ENCODE results near the gene C2CD2. TPM values are rescaled to one million over a fixed set of nuclear protein-coding genes. Genes with fewer than 3 reads are reported as not detected.

C2CD2 gene
- total RNA-seq, 6 donors from 2014 or later, result 9.6 to 34.6 (median 22.0) TPM

DNA sequence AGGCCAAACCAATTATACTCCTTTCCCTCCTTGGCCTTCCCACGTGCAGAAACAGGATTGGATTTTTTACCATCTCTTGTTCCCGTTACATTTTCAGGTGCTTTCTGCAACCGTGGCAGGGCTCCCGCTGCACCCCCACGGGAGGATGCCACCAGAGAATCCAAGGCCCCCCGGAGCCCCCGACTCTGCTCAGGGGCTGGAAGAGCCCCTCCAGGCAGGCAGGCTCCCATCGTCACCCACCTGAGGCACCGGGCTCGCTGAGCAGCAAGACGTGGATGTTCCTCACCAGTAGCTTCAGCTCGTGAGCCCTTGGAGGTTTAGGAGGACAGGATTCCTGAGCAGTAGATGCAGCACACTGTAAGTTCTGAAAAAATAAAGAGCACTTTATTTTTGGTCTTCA lies 39.5 kb downstream of the C2CD2 start:
- Histone ChIP-seq H3K27me3 (no peaks in the 10 kb centered on the region), H3K9me3 (no peaks in the 10 kb centered on the region), H3K4me3 (no peak overlapping the region), H3K4me1 (no peaks in the 10 kb centered on the region), H3K36me3 (peaks cover 11 to 68% (median 34%) of the 10 kb centered on the region in 4 donors), H3K27ac (no peak overlapping the region)
- ATAC-seq (ENCODE audit: low FRiP score in 2 of 2) (no peak), DNase-seq (peak in 1 of 2 donors; percentile 54)
- TF ChIP-seq EP300 (IDR thresholded peaks at IDR 0.05) (no peak), POLR2A (IDR thresholded peaks at IDR 0.05) (no peak), CTCF (IDR thresholded peaks at IDR 0.05) (no peak), POLR2AphosphoS5 (IDR thresholded peaks at IDR 0.05) (no peak)
- WGBS, 2 donors, result 98% methylated on average over 12 of the region's 12 CpGs

- no peaks in the 10 kb centered on the region for H3K27me3 ChIP-seq
- TF ChIP-seq POLR2A (IDR thresholded peaks at IDR 0.05), result no peak
- no peak for TF ChIP-seq EP300 (IDR thresholded peaks at IDR 0.05)
- no peak for TF ChIP-seq POLR2AphosphoS5 (IDR thresholded peaks at IDR 0.05)
- no peak for TF ChIP-seq CTCF (IDR thresholded peaks at IDR 0.05)
- peaks cover 16 to 68% (median 30%) of the 10 kb centered on the region in 4 donors for H3K36me3 ChIP-seq
- 93 to 96% methylated on average over 3 to 9 of the region's 9 CpGs for WGBS, 2 donors
- no peak overlapping the region for H3K27ac ChIP-seq
- DNase-seq (peak in 1 of 2 donors; percentile 19), ATAC-seq (ENCODE audit: low FRiP score in 2 of 2) (no peak)
- no peaks in the 10 kb centered on the region for H3K4me1 ChIP-seq
- no peaks in the 10 kb centered on the region for H3K9me3 ChIP-seq
- H3K4me3 ChIP-seq, result no peak overlapping the region
These were observed 40.6 kb downstream of the C2CD2 start for GRCh38 chr21:41913230-41913629.

DNA sequence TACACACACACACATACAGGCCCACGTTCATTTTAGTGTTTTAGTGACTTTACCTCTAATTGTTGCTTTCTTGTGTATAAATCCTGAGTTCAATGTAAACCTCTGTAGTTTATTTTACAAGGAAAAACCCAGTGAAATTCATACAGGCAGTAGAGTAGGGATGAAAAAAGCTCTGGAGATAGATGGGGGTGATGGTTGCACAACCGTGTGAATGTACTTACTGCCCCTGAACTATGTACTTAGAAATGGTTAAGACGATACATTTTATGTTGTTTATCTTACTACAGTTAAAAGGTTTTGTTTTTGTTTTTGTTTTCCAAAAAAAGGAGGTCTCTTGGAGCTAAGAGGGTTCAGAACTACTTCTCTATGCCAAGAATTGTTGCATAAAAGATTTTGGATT lies 45.0 kb downstream of the C2CD2 start:
- no peaks in the 10 kb centered on the region for H3K4me1 ChIP-seq
- TF ChIP-seq EP300 (IDR thresholded peaks at IDR 0.05), result no peak
- no peak for TF ChIP-seq POLR2A (IDR thresholded peaks at IDR 0.05)
- no peaks in the 10 kb centered on the region for H3K9me3 ChIP-seq
- DNase-seq, result no peak
- no peaks in the 10 kb centered on the region for H3K27me3 ChIP-seq
- no peak for ATAC-seq (ENCODE audit: low FRiP score in 2 of 2)
- 74 to 77% methylated on average over 3 of the region's 3 CpGs for WGBS, 2 donors
- H3K27ac ChIP-seq, result no peak overlapping the region
- H3K36me3 ChIP-seq, result peaks cover 11 to 72% (median 27%) of the 10 kb centered on the region in 4 donors
- no peak overlapping the region for H3K4me3 ChIP-seq

DNA sequence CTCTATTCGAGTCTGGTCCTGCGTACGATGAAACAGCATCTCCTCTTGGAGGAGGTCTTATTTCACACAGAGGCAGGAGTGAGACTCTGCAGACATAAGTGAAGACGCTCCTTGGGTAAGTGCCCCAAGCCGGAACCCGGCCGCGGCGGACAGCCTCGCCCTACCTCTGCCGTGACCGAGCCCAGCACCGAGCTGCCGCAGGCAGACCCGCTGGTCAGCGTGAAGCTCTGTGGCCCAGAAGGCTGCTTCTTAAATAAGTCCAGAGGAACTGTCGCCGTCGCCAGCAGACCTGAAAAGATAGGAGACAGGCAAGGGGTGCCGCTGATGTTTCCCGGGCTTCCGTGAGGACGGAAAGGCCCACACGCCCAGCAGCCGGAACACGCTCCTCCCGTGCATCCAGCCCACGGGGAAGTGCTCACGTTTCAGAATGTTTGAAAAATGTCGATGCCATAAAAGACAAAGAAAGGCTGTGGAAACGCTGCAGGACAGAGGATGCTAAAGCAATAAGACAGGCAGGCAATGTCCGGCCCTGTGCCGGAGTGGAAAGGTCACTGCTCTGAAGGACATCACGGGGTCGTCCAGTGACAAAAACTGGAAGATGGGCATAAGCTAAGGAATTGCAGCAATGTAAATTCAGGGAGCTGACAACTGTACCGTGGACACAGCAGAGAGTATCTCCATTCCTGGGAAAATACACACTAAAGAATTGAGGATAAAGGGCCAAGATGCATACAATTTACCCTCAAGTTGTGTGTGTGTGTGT lies 46.1 kb downstream of the C2CD2 start:
- H3K36me3 ChIP-seq, result peaks cover 11 to 70% (median 28%) of the 10 kb centered on the region in 4 donors
- no peaks in the 10 kb centered on the region for H3K9me3 ChIP-seq
- H3K4me1 ChIP-seq, result no peaks in the 10 kb centered on the region
- H3K27ac ChIP-seq, result no peak overlapping the region
- TF ChIP-seq POLR2A (IDR thresholded peaks at IDR 0.05) (no peak), POLR2AphosphoS5 (IDR thresholded peaks at IDR 0.05) (no peak), CTCF (IDR thresholded peaks at IDR 0.05) (no peak), EP300 (IDR thresholded peaks at IDR 0.05) (no peak)
- H3K4me3 ChIP-seq, result no peak overlapping the region
- 92 to 96% methylated on average over 22 to 36 of the region's 36 CpGs for WGBS, 2 donors
- H3K27me3 ChIP-seq, result no peaks in the 10 kb centered on the region
- ATAC-seq (ENCODE audit: low FRiP score in 2 of 2) (no peak), DNase-seq (peak in 1 of 2 donors; percentile 84)

- TF ChIP-seq POLR2AphosphoS5 (IDR thresholded peaks at IDR 0.05), result no peak
- no peak for TF ChIP-seq EP300 (IDR thresholded peaks at IDR 0.05)
- no peak for TF ChIP-seq CTCF (IDR thresholded peaks at IDR 0.05)
- no peak for TF ChIP-seq POLR2A (IDR thresholded peaks at IDR 0.05)
- DNase-seq (no peak), ATAC-seq (ENCODE audit: low FRiP score in 2 of 2) (no peak)
- 84 to 93% methylated on average over 14 of the region's 14 CpGs for WGBS, 2 donors
- Histone ChIP-seq H3K27ac (no peak overlapping the region), H3K27me3 (no peaks in the 10 kb centered on the region), H3K9me3 (no peaks in the 10 kb centered on the region), H3K4me3 (no peak overlapping the region), H3K4me1 (no peaks in the 10 kb centered on the region), H3K36me3 (peaks cover 11 to 68% (median 28%) of the 10 kb centered on the region in 4 donors)
These were observed 47.0 kb downstream of the C2CD2 start for GRCh38 chr21:41906770-41907169.
